H1 (cell line): ENCODE results near the gene CDK5. TPM values are rescaled to one million over a fixed set of nuclear protein-coding genes. Genes with fewer than 3 reads are reported as not detected.

Experiments
- CTCF ChIA-PET: fragments of 300-600 bp; sonication (Branson Sonifier 250); formaldehyde crosslinking; loops from one replicate; lab custom pipeline; 2021; ENCODE audit not compliant: partially characterized antibody; lab: Charles Lee
- POLR2A ChIA-PET: fragments of 300-600 bp; sonication (Branson Sonifier 250); formaldehyde crosslinking; loops from one replicate; lab custom pipeline; 2021; ENCODE audit warnings: inconsistent platforms; ENCODE audit not compliant: partially characterized antibody; lab: Charles Lee
- DNase-seq, 2 experiments: peaks; one replicate each; pipeline versions ENCODE4 v3.0.0 to v3.0.0-alpha.2; 2010 to 2022; ENCODE audit warnings: low spot score in 2 of 2, low read depth in 1 of 2, mixed read lengths in 1 of 2
- FAIRE-seq: peaks from 2 replicates; lab custom pipeline; 2011; peaks lifted over from hg19 to GRCh38; lab: Jason Lieb, UNC
- H2AFZ ChIP-seq: 2 replicates; pipeline ENCODE4 v1.8.1; 2012; ENCODE audit warnings: low read length, inconsistent platforms
- H2AK5ac ChIP-seq: 2 replicates; pipeline ENCODE4 v1.6.1; 2013; ENCODE audit warnings: low read depth, low read length
- H2BK120ac ChIP-seq: replicated peaks from 2 replicates; pipeline ENCODE3; 2013; ENCODE audit warnings: low read depth, low read length, inconsistent platforms
- H2BK12ac ChIP-seq: 2 replicates; pipeline ENCODE4 v1.6.1; 2013; ENCODE audit warnings: low read depth, low read length
- H2BK15ac ChIP-seq: 2 replicates; pipeline ENCODE4 v1.6.1; 2013; ENCODE audit warnings: low read length
- H2BK20ac ChIP-seq: 2 replicates; pipeline ENCODE4 v1.6.1; 2013; ENCODE audit warnings: low read length
- H2BK5ac ChIP-seq: 2 replicates; pipeline ENCODE4 v1.6.1; 2013; ENCODE audit warnings: low read depth, low read length
- H3K14ac ChIP-seq: 2 replicates; pipeline ENCODE4 v1.6.1; 2013; ENCODE audit warnings: inconsistent platforms; ENCODE audit not compliant: insufficient read length
- H3K18ac ChIP-seq: 2 replicates; pipeline ENCODE4 v1.6.1; 2013; ENCODE audit warnings: low read length; ENCODE audit errors: extremely low read depth
- H3K23ac ChIP-seq: 2 replicates; pipeline ENCODE4 v1.6.1; 2013; ENCODE audit warnings: inconsistent platforms; ENCODE audit not compliant: insufficient read length
- H3K23me2 ChIP-seq: 2 replicates; pipeline ENCODE4 v1.6.1; 2013; ENCODE audit warnings: low read depth, low read length
- H3K27ac ChIP-seq: 2 replicates; pipeline ENCODE4 v1.6.1; 2011; ENCODE audit warnings: low read depth, low read length, inconsistent platforms
- H3K27me3 ChIP-seq, 4 experiments: replicated peaks in 1 of 4; 1 replicate in 1 of 4; 2 replicates in 3 of 4; pipeline versions ENCODE4 v1.6.1 to v1.8.1; 2011 to 2013; ENCODE audit warnings: low read length in 3 of 4, mild to moderate bottlenecking in 3 of 4, inconsistent platforms in 2 of 4, mixed read lengths in 2 of 4, moderate library complexity in 1 of 4; ENCODE audit not compliant: control insufficient read depth in 3 of 4, insufficient read depth in 3 of 4; ENCODE audit errors: extremely low read depth in 1 of 4
- H3K36me3 ChIP-seq, 4 experiments: 2 replicates each; pipeline versions ENCODE4 v1.6.1 to v1.8.1; 2011 to 2013; ENCODE audit warnings: mild to moderate bottlenecking in 4 of 4, low read length in 3 of 4, moderate library complexity in 2 of 4, control low read depth in 1 of 4, inconsistent platforms in 1 of 4; ENCODE audit not compliant: insufficient read depth in 4 of 4, control insufficient read depth in 2 of 4
- H3K4ac ChIP-seq: replicated peaks from 2 replicates; pipeline ENCODE3; 2013; ENCODE audit warnings: low read length, low read depth, mixed read lengths, inconsistent platforms; ENCODE audit not compliant: insufficient read length
- H3K4me1 ChIP-seq, 4 experiments: replicated peaks in 1 of 4; 1 replicate in 1 of 4; 2 replicates in 3 of 4; pipeline versions ENCODE4 v1.6.1 to v1.8.1; 2011 to 2013; ENCODE audit warnings: low read length in 3 of 4, inconsistent platforms in 2 of 4, mixed read lengths in 1 of 4; ENCODE audit not compliant: insufficient read depth in 4 of 4, control insufficient read depth in 3 of 4
- H3K4me2 ChIP-seq, 2 experiments: 2 replicates each; pipeline versions ENCODE4 v1.6.1 to v1.8.1; 2011 to 2013; ENCODE audit warnings: low read depth in 2 of 2, low read length in 2 of 2, control low read depth in 1 of 2, inconsistent platforms in 1 of 2, mild to moderate bottlenecking in 1 of 2; ENCODE audit not compliant: insufficient read depth in 1 of 2
- H3K4me3 ChIP-seq, 4 experiments: fragments of 200-600, 300-600 bp in 1 of 4; sonication (generic), shearing (Covaris generic), sonication (Bioruptor Twin) in 1 of 4; 2 replicates each; pipeline versions ENCODE4 v1.5.1 to v1.8.1; 2011 to 2016; ENCODE audit warnings: low read length in 4 of 4, low read depth in 3 of 4, control low read depth in 2 of 4, inconsistent platforms in 2 of 4, mild to moderate bottlenecking in 2 of 4, mixed read lengths in 1 of 4, moderate library complexity in 1 of 4; ENCODE audit not compliant: insufficient read depth in 2 of 4; ENCODE audit errors: extremely low read depth in 1 of 4
- H3K56ac ChIP-seq: replicated peaks from 2 replicates; pipeline ENCODE3; 2013; ENCODE audit warnings: low read depth, mild to moderate bottlenecking, mixed read lengths, low read length, inconsistent platforms; ENCODE audit not compliant: insufficient read length
- H3K79me1 ChIP-seq: 2 replicates; pipeline ENCODE4 v1.6.1; 2013; ENCODE audit warnings: low read depth, low read length, control low read depth
- H3K79me2 ChIP-seq, 2 experiments: 2 replicates each; pipeline versions ENCODE4 v1.6.1 to v1.8.1; 2012 to 2013; ENCODE audit warnings: low read length in 2 of 2, mild to moderate bottlenecking in 2 of 2, inconsistent platforms in 1 of 2; ENCODE audit not compliant: insufficient read depth in 2 of 2, control insufficient read depth in 1 of 2
- H3K9ac ChIP-seq, 4 experiments: replicated peaks in 1 of 4; 1 replicate in 1 of 4; 2 replicates in 3 of 4; pipeline versions ENCODE4 v1.6.1 to v1.8.1; 2011 to 2013; ENCODE audit warnings: low read depth in 3 of 4, low read length in 3 of 4, control low read depth in 2 of 4, mild to moderate bottlenecking in 2 of 4, moderate library complexity in 2 of 4, inconsistent platforms in 1 of 4; ENCODE audit errors: extremely low read depth in 1 of 4
- H3K9me3 ChIP-seq, 2 experiments: 2 replicates each; pipeline versions ENCODE4 v1.6.1 to v1.8.1; 2012 to 2013; ENCODE audit warnings: mild to moderate bottlenecking in 2 of 2, moderate library complexity in 2 of 2, control low read depth in 1 of 2, inconsistent platforms in 1 of 2, low read depth in 1 of 2, low read length in 1 of 2, mixed read lengths in 1 of 2; ENCODE audit not compliant: insufficient read depth in 2 of 2
- H4K20me1 ChIP-seq, 2 experiments: replicated peaks in 1 of 2; 2 replicates each; pipeline versions ENCODE3 to v1.8.1; 2011 to 2013; ENCODE audit warnings: inconsistent platforms in 2 of 2, low read length in 2 of 2, mild to moderate bottlenecking in 1 of 2; ENCODE audit not compliant: insufficient read depth in 2 of 2, control insufficient read depth in 1 of 2
- H4K5ac ChIP-seq: 2 replicates; pipeline ENCODE4 v1.6.1; 2013; ENCODE audit warnings: low read length, low read depth, mixed read lengths, inconsistent platforms; ENCODE audit not compliant: insufficient read length
- H4K8ac ChIP-seq: 2 replicates; pipeline ENCODE4 v1.8.0; 2013; ENCODE audit warnings: mild to moderate bottlenecking, moderate library complexity, low read length, inconsistent platforms; ENCODE audit not compliant: insufficient read depth; ENCODE audit errors: extremely low read depth
- H4K91ac ChIP-seq: replicated peaks from 2 replicates; pipeline ENCODE3; 2013; ENCODE audit warnings: low read length, mixed read lengths, inconsistent platforms; ENCODE audit not compliant: insufficient read length
- BRCA1 ChIP-seq: IDR thresholded peaks from 2 replicates; pipeline ENCODE4 v1.6.1; 2012; ENCODE audit warnings: low read depth, low read length, improper control_type of control experiment
- CBX5 ChIP-seq: fragments of 300-800, 300-1000 bp; sonication (generic); IDR thresholded peaks from 2 replicates; pipeline ENCODE4 v1.7.1; 2016; ENCODE audit warnings: antibody characterized with exemption, low read length, low read depth
- CTBP2 ChIP-seq: IDR thresholded peaks from 2 replicates; pipeline ENCODE4 v1.7.0; 2011; ENCODE audit warnings: borderline replicate concordance, mild to moderate bottlenecking, moderate library complexity, mixed read lengths, low read length; ENCODE audit not compliant: insufficient read depth, insufficient read length
- HDAC6 ChIP-seq: IDR thresholded peaks from one replicate; pipeline ENCODE4 v1.7.1; 2012; ENCODE audit warnings: low read depth, mild to moderate bottlenecking, inconsistent platforms, low read length, moderate library complexity
- JUN ChIP-seq: IDR thresholded peaks from 2 replicates; pipeline ENCODE4 v1.6.1; 2011; ENCODE audit warnings: low read depth, mild to moderate bottlenecking, improper control_type of control experiment, low read length
- MAFK ChIP-seq: IDR thresholded peaks from 2 replicates; pipeline ENCODE4 v1.6.1; 2012; ENCODE audit warnings: low read depth, mild to moderate bottlenecking, improper control_type of control experiment, low read length
- NRF1 ChIP-seq: IDR thresholded peaks from 2 replicates; pipeline ENCODE4 v1.6.1; 2011; ENCODE audit warnings: mild to moderate bottlenecking, low read depth, low read length, improper control_type of control experiment
- PHF8 ChIP-seq: fragments of 200-600 bp; sonication (generic); conservative IDR thresholded peaks from 2 replicates; pipeline ENCODE4 v1.7.1; 2012; ENCODE audit warnings: low read depth, mild to moderate bottlenecking, inconsistent platforms, low read length, moderate library complexity
- SIRT6 ChIP-seq: IDR thresholded peaks from one replicate; pipeline ENCODE4 v1.7.1; 2012; ENCODE audit warnings: low read length, inconsistent platforms
- SIX5 ChIP-seq: IDR thresholded peaks from 2 replicates; pipeline ENCODE4 v1.6.1; 2011; ENCODE audit warnings: mild to moderate bottlenecking, low read depth, low read length
- TAF1 ChIP-seq: IDR thresholded peaks from 2 replicates; pipeline ENCODE4 v1.6.1; 2011; ENCODE audit warnings: mild to moderate bottlenecking, low read depth, low read length
- TAF7 ChIP-seq: optimal IDR thresholded peaks from 2 replicates; pipeline ENCODE3; 2011; ENCODE audit warnings: low read depth, mild to moderate bottlenecking, inconsistent platforms, low read length, moderate library complexity, borderline replicate concordance
- WGBS, 2 experiments: shearing (Covaris generic) in 1 of 2; methylation state at CpG; one replicate each; pipeline versions ENCODE4 v1.1.6 to v1.1.7; 2013 to 2015; ENCODE audit warnings: low lambda C conversion rate in 2 of 2, mixed read lengths in 2 of 2, inconsistent platforms in 1 of 2, low coverage in 1 of 2, missing lambda C conversion rate in 1 of 2; ENCODE audit not compliant: insufficient replicate concordance in 2 of 2, insufficient coverage in 1 of 2, insufficient read length in 1 of 2; ENCODE audit errors: extremely low coverage in 1 of 2, missing lambda C conversion rate in 1 of 2; 5-methylcytosine and 5-hydroxymethylcytosine counted together
- polyA plus RNA-seq, 7 experiments: library from polyadenylated mRNA; depleted of rRNA in 3 of 7; stranded (reverse) in 5 of 7; unstranded in 2 of 7; fragments of >200 nt in 5 of 7; fragments of 200-250 nt in 2 of 7; gene quantifications; 1 replicate in 5 of 7; 2 replicates in 1 of 7; 4 replicates in 1 of 7; pipeline versions ENCODE4 v1.2.1 to v1.2.3, GENCODE V29; 2011 to 2013; ENCODE audit warnings: missing spikeins in 2 of 7, mixed read lengths in 2 of 7
- total RNA-seq: library from RNA; stranded (reverse); fragmentation: NEBNext Ultra II Directional; extraction: Animal tissue kit (Norgen Biotek cat#: 25700); gene quantifications from 2 replicates; pipeline ENCODE4 v1.2.1, GENCODE V29; 2021
- TF ChIP-seq, protein P1 (sequence below): IDR thresholded peaks from 2 replicates; pipeline ENCODE4 v1.6.1; 2012; ENCODE audit warnings: low read length, inconsistent platforms

Gene CDK5
- total and polyA plus RNA-seq, 2 of the 8 experiments (the other 6 are each of a cell fraction or from before 2014, with no cell fraction given): 22.8 to 37.2 TPM

DNA sequence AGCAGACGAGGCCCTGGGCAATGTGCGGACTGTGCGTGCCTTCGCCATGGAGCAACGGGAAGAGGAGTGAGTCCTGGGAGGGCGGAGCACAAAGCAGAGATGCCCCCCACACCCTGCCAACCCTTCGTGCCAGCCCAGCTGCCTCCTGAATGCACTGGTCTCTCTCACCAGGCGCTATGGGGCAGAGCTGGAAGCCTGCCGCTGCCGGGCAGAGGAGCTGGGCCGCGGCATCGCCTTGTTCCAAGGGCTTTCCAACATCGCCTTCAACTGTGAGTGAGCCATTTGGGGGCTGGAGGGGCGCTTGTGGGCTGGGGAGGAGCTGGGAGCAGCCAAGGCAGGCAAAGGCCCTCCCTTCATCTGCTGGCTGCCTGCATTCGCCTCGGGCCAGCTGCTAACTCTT lies 21.8 kb downstream of the CDK5 start:
- Histone ChIP-seq H3K79me1 (no peaks in the 10 kb centered on the region; the same call in 1 of the 2 replicates), H3K23me2 (no peaks in the 10 kb centered on the region), H2AK5ac (no peak overlapping the region), H2BK20ac (no peak overlapping the region), H2BK120ac (no peak overlapping the region), H3K14ac (no peak overlapping the region), H4K8ac (no peak overlapping the region), H2BK5ac (no peak overlapping the region), H3K36me3 (peaks cover 0 to 2% (median 0%) of the 10 kb centered on the region in 4 experiments; a peak in 2 of 8 replicates), H3K18ac (no peak overlapping the region), H3K4me3 (no peak overlapping the region), H3K9me3 (no peaks in the 10 kb centered on the region), H4K20me1 (peaks cover 0 to 4% of the 10 kb centered on the region in 2 experiments), H4K5ac (no peak overlapping the region), H3K23ac (no peak overlapping the region), H2BK12ac (no peak overlapping the region), H3K4ac (no peak overlapping the region), H3K27me3 (no peaks in the 10 kb centered on the region), H3K4me2 (no peak overlapping the region), H3K79me2 (no peaks in the 10 kb centered on the region), H3K27ac (no peak overlapping the region), H2BK15ac (no peak overlapping the region), H4K91ac (no peak overlapping the region), H3K4me1 (no peaks in the 10 kb centered on the region), H2AFZ (no peak overlapping the region), H3K9ac (no peak overlapping the region), H3K56ac (no peak overlapping the region)
- FAIRE-seq (no peak), DNase-seq (no peak)
- ChIA-PET CTCF (interaction anchor here (0.8 to 5.4 kb wide), 6 partner anchors 13 to 52 kb away, joined by 3 to 30 read pairs (median 4); partner anchors contain the start of gene CDK5), POLR2A (interaction anchor here (1.2 kb wide), 1 partner anchor 9 kb away, joined by 3 read pairs; no protein-coding TSS in a partner anchor)
- WGBS, 2 experiments: 95% methylated on average over 17 of the region's 17 CpGs; no CpG with 5 or more reads in 1 of the 2 experiments
- TF ChIP-seq MAFK (no peak), CBX5 (no peak), PHF8 (no peak), NRF1 (no peak), TAF1 (no peak), HDAC6 (no peak), TAF7 (no peak), JUN (no peak), SIRT6 (no peak), SIX5 (no peak), BRCA1 (no peak), CTBP2 (no peak)
- TF ChIP-seq, protein P1, sequence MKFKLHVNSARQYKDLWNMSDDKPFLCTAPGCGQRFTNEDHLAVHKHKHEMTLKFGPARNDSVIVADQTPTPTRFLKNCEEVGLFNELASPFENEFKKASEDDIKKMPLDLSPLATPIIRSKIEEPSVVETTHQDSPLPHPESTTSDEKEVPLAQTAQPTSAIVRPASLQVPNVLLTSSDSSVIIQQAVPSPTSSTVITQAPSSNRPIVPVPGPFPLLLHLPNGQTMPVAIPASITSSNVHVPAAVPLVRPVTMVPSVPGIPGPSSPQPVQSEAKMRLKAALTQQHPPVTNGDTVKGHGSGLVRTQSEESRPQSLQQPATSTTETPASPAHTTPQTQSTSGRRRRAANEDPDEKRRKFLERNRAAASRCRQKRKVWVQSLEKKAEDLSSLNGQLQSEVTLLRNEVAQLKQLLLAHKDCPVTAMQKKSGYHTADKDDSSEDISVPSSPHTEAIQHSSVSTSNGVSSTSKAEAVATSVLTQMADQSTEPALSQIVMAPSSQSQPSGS: no peak
